K562 (cell line): ENCODE data around the gene CACNB2. TPM values are rescaled to one million over a fixed set of nuclear protein-coding genes. Genes with fewer than 3 reads are reported as not detected.

Experiments
- ATAC-seq: fragments of 200-7000 bp; cut with Tn5 transposase; 3 replicates; pipeline ENCODE4 v1.9.1; 2020; ENCODE audit warnings: moderate library complexity
- BruUV-seq: library from RNA; stranded (reverse); fragments of 400-500 nt; replicated peaks from 2 replicates; lab custom pipeline; 2021; lab: Mats Ljungman, UMichigan
- CTCF ChIA-PET: fragments of 300-600 bp; formaldehyde crosslinking; extraction: SDS; loops from one replicate; lab custom pipeline; 2021; ENCODE audit warnings: low intra/inter-chr PET ratio; lab: Yijun Ruan, JAX
- POLR2A ChIA-PET: fragments of 300-600, 350-650 bp; sonication (Branson Sonifier 250); formaldehyde crosslinking; extraction: SDS; loops from one replicate; lab custom pipeline; 2021; ENCODE audit warnings: antibody characterized with exemption, inconsistent platforms; lab: Yijun Ruan, JAX
- DNase-seq, 4 experiments: peaks; one replicate each; pipeline versions ENCODE4 v3.0.0 to v3.0.0-alpha.2; 2011 to 2018; ENCODE audit warnings: low spot score in 3 of 4, mixed read lengths in 3 of 4; ENCODE audit errors: extremely low read depth in 1 of 4
- FAIRE-seq: peaks from 2 replicates; lab custom pipeline; 2011; peaks lifted over from hg19 to GRCh38; lab: Jason Lieb, UNC
- H2AFZ ChIP-seq: 2 replicates; pipeline ENCODE4 v1.6.0; 2011; ENCODE audit warnings: low read depth, low read length, control low read depth, inconsistent platforms
- H3K27ac ChIP-seq: fragments of 200-600 bp; 3 replicates; pipeline ENCODE4 v1.8.0; 2011; ENCODE audit warnings: low read depth, mild to moderate bottlenecking, control low read depth, inconsistent platforms, low read length, moderate library complexity, mixed read lengths; ENCODE audit errors: extremely low read depth
- H3K27me3 ChIP-seq, 2 experiments: fragments of 300-600 bp in 1 of 2; 2 replicates in 1 of 2; 3 replicates in 1 of 2; pipeline versions ENCODE4 v1.6.0 to v1.8.0; 2011; ENCODE audit warnings: inconsistent platforms in 2 of 2, low read length in 2 of 2, mild to moderate bottlenecking in 1 of 2, mixed read lengths in 1 of 2, moderate library complexity in 1 of 2; ENCODE audit not compliant: control insufficient read depth in 2 of 2, insufficient read depth in 2 of 2
- H3K36me3 ChIP-seq: fragments of 300-600 bp; 3 replicates; pipeline ENCODE4 v1.8.0; 2011; ENCODE audit warnings: mild to moderate bottlenecking, low read length, inconsistent platforms; ENCODE audit not compliant: control insufficient read depth, insufficient read depth
- H3K4me1 ChIP-seq, 2 experiments: fragments of 200-600 bp in 1 of 2; replicated peaks in 1 of 2; 2 replicates in 1 of 2; 3 replicates in 1 of 2; pipeline versions ENCODE4 v1.5.1 to v1.8.0; 2011; ENCODE audit warnings: inconsistent platforms in 2 of 2, low read length in 2 of 2, mild to moderate bottlenecking in 1 of 2, mixed read lengths in 1 of 2, moderate library complexity in 1 of 2; ENCODE audit not compliant: control insufficient read depth in 2 of 2, insufficient read depth in 2 of 2
- H3K4me2 ChIP-seq: 2 replicates; pipeline ENCODE4 v1.6.1; 2011; ENCODE audit warnings: low read length, control low read depth, inconsistent platforms, mixed read lengths; ENCODE audit not compliant: insufficient read depth
- H3K4me3 ChIP-seq: fragments of 200-600 bp; sonication (generic), shearing (Covaris generic); 2 replicates; pipeline ENCODE4 v1.5.1; 2016; ENCODE audit warnings: control low read depth, inconsistent platforms
- H3K79me2 ChIP-seq: fragments of 200-600 bp; 3 replicates; pipeline ENCODE4 v1.8.0; 2011; ENCODE audit warnings: low read length, inconsistent platforms; ENCODE audit not compliant: control insufficient read depth, insufficient read depth
- H3K9ac ChIP-seq, 2 experiments: 2 replicates each; pipeline versions ENCODE4 v1.6.0 to v1.6.1; 2011; ENCODE audit warnings: low read depth in 2 of 2, low read length in 2 of 2, control low read depth in 1 of 2, inconsistent platforms in 1 of 2, mild to moderate bottlenecking in 1 of 2, mixed read lengths in 1 of 2; ENCODE audit not compliant: insufficient read depth in 1 of 2
- H3K9me1 ChIP-seq: one replicate; pipeline ENCODE4 v1.6.0; 2011; ENCODE audit warnings: inconsistent platforms, mild to moderate bottlenecking, low read length, moderate library complexity; ENCODE audit not compliant: control insufficient read depth, insufficient read depth
- H3K9me3 ChIP-seq: replicated peaks from 2 replicates; pipeline ENCODE4 v1.5.1; 2011; ENCODE audit warnings: low read depth, low read length, inconsistent platforms; ENCODE audit not compliant: control insufficient read depth, insufficient read depth
- H4K20me1 ChIP-seq: replicated peaks from 2 replicates; pipeline ENCODE4 v1.6.1; 2011; ENCODE audit warnings: low read length, inconsistent platforms, mixed read lengths; ENCODE audit not compliant: control insufficient read depth, insufficient read depth
- CGGBP1 ChIP-seq: fragments of 250-450 bp; sonication (Bioruptor Pico); IDR thresholded peaks from 2 replicates; pipeline ENCODE4 v1.9.0; 2021; ENCODE audit warnings: mild to moderate bottlenecking
- FOXP1 ChIP-seq: sonication (generic); formaldehyde crosslinking; IDR thresholded peaks from 2 replicates; pipeline ENCODE4 v1.8.0; 2022; ENCODE audit warnings: mild to moderate bottlenecking, missing genetic modification reagents
- NR2C1 ChIP-seq, 2 experiments: fragments of 450-650 bp; IDR thresholded peaks; 2 replicates each; pipeline ENCODE4 v1.6.1; 2017; ENCODE audit warnings: mild to moderate bottlenecking in 2 of 2, antibody characterized with exemption in 1 of 2, inconsistent platforms in 1 of 2, missing compliant biosample characterization in 1 of 2, missing genetic modification characterization in 1 of 2
- SIX5 ChIP-seq, 2 experiments: IDR thresholded peaks; 2 replicates each; pipeline ENCODE4 v1.6.1; 2011; ENCODE audit warnings: low read length in 2 of 2, borderline replicate concordance in 1 of 2, low read depth in 1 of 2, mild to moderate bottlenecking in 1 of 2, moderate library complexity in 1 of 2; ENCODE audit not compliant: insufficient read depth in 1 of 2
- ZBTB5 ChIP-seq: fragments of 450-650 bp; IDR thresholded peaks from 2 replicates; pipeline ENCODE4 v1.6.1; 2017; ENCODE audit warnings: antibody characterized with exemption
- ZNF174 ChIP-seq: fragments of 250-450 bp; sonication (Bioruptor Pico); IDR thresholded peaks from 2 replicates; pipeline ENCODE4 v1.4.0; 2020; ENCODE audit warnings: mild to moderate bottlenecking
- WGBS: fragments of 100-300 bp; shearing (Covaris generic); methylation state at CpG from one replicate; pipeline ENCODE4 v1.1.6; 2016; ENCODE audit warnings: low coverage, mixed read lengths; ENCODE audit not compliant: insufficient coverage; ENCODE audit errors: missing lambda C conversion rate; 5-methylcytosine and 5-hydroxymethylcytosine counted together
- in situ Hi-C: fragments of 300-500 bp; cut with MboI; formaldehyde crosslinking; loops from 4 replicates; pipeline ENCODE4 v1.15.0; 2018; ENCODE audit warnings: inconsistent platforms, mixed read lengths
- intact Hi-C: fragments of 100-400 bp; cut with micrococcal nuclease; formaldehyde crosslinking; loops from 2 replicates; pipeline ENCODE4 v1.14.2; 2022
- polyA plus RNA-seq, 8 experiments: library from polyadenylated mRNA; depleted of rRNA in 4 of 8; stranded (reverse) in 5 of 8; unstranded in 3 of 8; fragments of >200 nt; fragmentation: Nextera tagmentation in 2 of 8; fragmentation: Illumina TruSeq in 1 of 8; extraction: Ambion mirVana in 2 of 8; extraction: Trizol in 1 of 8; gene quantifications; 2 replicates each; pipeline versions ENCODE4 v1.2.1 to v1.2.3, GENCODE V29; 2011 to 2014; ENCODE audit warnings: inconsistent platforms in 1 of 8, missing spikeins in 1 of 8
- total RNA-seq, 7 experiments: library from RNA; depleted of rRNA in 6 of 7; stranded (reverse); fragments of >200 nt in 6 of 7; fragmentation: Illumina TruSeq in 2 of 7; extraction: Trizol in 2 of 7; gene quantifications; 2 replicates each; pipeline versions ENCODE4 v1.2.1 to v1.2.3, GENCODE V29; 2011 to 2021; ENCODE audit warnings: low replicate concordance in 1 of 7
- TF ChIP-seq, protein P1 (sequence below): sonication (generic); formaldehyde crosslinking; IDR thresholded peaks from 2 replicates; pipeline ENCODE4 v1.8.0; 2023; ENCODE audit warnings: mild to moderate bottlenecking, missing genetic modification reagents
- TF ChIP-seq, protein P2 (sequence below): fragments of 250-450 bp; sonication (Bioruptor Pico); IDR thresholded peaks from 2 replicates; pipeline ENCODE4 v1.5.1; 2021; ENCODE audit warnings: mild to moderate bottlenecking

CACNB2 gene
- total and polyA plus RNA-seq, 9 of the 15 experiments (the other 6 are each of a cell fraction or from before 2014, with no cell fraction given), result 1.8 to 2.2 TPM; not detected in 7

DNA sequence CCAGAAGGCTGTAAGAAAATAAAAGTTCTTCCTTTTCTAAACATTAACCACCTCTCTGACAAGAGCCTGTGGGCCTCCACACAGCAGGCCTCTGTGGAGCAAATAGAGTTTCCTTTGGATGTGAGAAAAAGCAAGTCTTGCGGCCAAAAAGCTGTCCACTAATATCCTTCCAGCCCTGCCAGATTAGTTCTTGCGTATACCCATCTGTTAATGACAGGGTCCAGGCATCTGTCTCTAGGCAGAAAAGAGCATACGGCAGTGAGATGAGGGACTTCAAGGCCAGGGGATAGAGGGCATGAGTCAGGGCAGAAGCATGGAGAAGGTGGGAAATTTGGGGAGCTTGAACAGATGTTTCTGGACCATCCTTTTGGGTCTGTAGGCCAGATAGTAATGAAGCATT, 346.2 kb downstream of the CACNB2 start (continued):
- TF ChIP-seq, protein P1, sequence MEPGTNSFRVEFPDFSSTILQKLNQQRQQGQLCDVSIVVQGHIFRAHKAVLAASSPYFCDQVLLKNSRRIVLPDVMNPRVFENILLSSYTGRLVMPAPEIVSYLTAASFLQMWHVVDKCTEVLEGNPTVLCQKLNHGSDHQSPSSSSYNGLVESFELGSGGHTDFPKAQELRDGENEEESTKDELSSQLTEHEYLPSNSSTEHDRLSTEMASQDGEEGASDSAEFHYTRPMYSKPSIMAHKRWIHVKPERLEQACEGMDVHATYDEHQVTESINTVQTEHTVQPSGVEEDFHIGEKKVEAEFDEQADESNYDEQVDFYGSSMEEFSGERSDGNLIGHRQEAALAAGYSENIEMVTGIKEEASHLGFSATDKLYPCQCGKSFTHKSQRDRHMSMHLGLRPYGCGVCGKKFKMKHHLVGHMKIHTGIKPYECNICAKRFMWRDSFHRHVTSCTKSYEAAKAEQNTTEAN, result no peak
- TF ChIP-seq ZBTB5 (no peak), CGGBP1 (CRISPR knock-in tag) (no peak), FOXP1 (CRISPR knock-in tag) (no peak)
- TF ChIP-seq, protein P2, sequence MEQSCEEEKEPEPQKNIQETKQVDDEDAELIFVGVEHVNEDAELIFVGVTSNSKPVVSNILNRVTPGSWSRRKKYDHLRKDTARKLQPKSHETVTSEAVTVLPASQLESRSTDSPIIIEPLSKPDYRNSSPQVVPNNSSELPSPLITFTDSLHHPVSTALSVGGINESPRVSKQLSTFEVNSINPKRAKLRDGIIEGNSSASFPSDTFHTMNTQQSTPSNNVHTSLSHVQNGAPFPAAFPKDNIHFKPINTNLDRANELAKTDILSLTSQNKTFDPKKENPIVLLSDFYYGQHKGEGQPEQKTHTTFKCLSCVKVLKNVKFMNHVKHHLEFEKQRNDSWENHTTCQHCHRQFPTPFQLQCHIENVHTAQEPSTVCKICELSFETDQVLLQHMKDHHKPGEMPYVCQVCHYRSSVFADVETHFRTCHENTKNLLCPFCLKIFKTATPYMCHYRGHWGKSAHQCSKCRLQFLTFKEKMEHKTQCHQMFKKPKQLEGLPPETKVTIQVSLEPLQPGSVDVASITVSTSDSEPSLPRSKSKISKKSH (CRISPR knock-in tag), result no peak

DNA sequence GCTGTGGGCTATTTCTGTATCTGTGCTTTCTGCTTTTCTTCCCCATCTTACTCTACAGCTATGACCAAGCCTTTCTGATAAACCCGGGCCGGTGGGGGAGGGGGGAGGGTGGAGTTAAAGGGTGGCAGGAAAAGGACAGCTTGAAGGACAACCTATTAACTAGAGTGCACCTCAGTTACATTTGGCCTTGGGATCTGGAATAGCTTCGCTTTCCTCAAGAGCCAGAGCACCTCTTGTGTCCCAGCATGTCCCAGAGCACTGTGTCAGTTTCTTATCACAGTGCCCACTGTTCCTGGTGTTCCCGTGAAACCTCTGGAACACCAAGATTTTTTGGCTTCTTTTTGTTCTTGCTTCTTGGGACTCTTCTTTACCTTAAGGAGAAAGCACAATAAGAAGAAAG, 350.5 kb downstream of the CACNB2 start:
- no peaks in the 10 kb centered on the region for H3K9me3 ChIP-seq
- no peak overlapping the region for H3K27ac ChIP-seq
- no TSS peak for BruUV-seq
- no peak for ATAC-seq
- peaks cover 0 to 18% of the 10 kb centered on the region in 2 experiments; a peak in 2 of 5 replicates for H3K27me3 ChIP-seq
- CTCF ChIA-PET, result no interaction called here
- no peak overlapping the region for H3K4me3 ChIP-seq
- H2AFZ ChIP-seq, result no peak overlapping the region
- no peak overlapping the region for H3K4me2 ChIP-seq
- peak in 2 of 4 experiments; percentile 18 to 19 for DNase-seq
- no peaks in the 10 kb centered on the region for H3K79me2 ChIP-seq
- H3K9ac ChIP-seq, result no peak overlapping the region
- 4% methylated on average over 4 of the region's 4 CpGs for WGBS
- intact Hi-C loops, result no loop called here
- TF ChIP-seq ZNF174 (no peak), SIX5 (IDR thresholded peaks at IDR 0.05; ENCODE audit: borderline replicate concordance in 1 of 2, insufficient read depth in 1 of 2, low read depth in 1 of 2, low read length in 2 of 2) (no peak), NR2C1 (IDR thresholded peaks at IDR 0.05) (no peak), NR2C1 (tag; IDR thresholded peaks at IDR 0.05) (no peak)
- TF ChIP-seq, all 486 proteins: peak for 0
- no peak for FAIRE-seq
- Histone ChIP-seq H3K36me3 (no peaks in the 10 kb centered on the region), H4K20me1 (no peaks in the 10 kb centered on the region), H3K9me1 (no peaks in the 10 kb centered on the region), H3K4me1 (no peaks in the 10 kb centered on the region; a peak in 1 of 5 replicates)
- in situ Hi-C loops, result no loop called here
- POLR2A ChIA-PET, result no interaction called here
